Mesothelial cell of epicardium (in vitro differentiated cells): ENCODE measurements around the gene TES. TPM values are rescaled to one million over a fixed set of nuclear protein-coding genes. Genes with fewer than 3 reads are reported as not detected.

ENCODE experiments used
- DNase-seq, 2 experiments: peaks; one replicate each; pipeline ENCODE4 v3.0.0; 2021; ENCODE audit warnings: low spot score in 2 of 2; ENCODE audit not compliant: unreplicated experiment in 2 of 2
- H3K27ac Mint-ChIP-seq: 2 replicates; pipeline ENCODE4 v1.8.0; 2021; ENCODE audit warnings: mixed read lengths
- H3K27me3 Mint-ChIP-seq: 2 replicates; pipeline ENCODE4 v1.8.0; 2021; ENCODE audit warnings: low read depth, mixed read lengths
- H3K36me3 Mint-ChIP-seq: 2 replicates; pipeline ENCODE4 v1.8.0; 2021; ENCODE audit warnings: mixed read lengths
- H3K4me1 Mint-ChIP-seq: 2 replicates; pipeline ENCODE4 v1.8.0; 2021; ENCODE audit warnings: mixed read lengths
- H3K4me3 Mint-ChIP-seq: 2 replicates; pipeline ENCODE4 v1.8.0; 2021; ENCODE audit warnings: mild to moderate bottlenecking, moderate library complexity, mixed read lengths
- H3K9me3 Mint-ChIP-seq: 2 replicates; pipeline ENCODE4 v1.8.0; 2021; ENCODE audit warnings: mixed read lengths
- total RNA-seq: library from RNA; stranded (reverse); gene quantifications from 3 replicates; pipeline ENCODE4 v1.2.1, GENCODE V29; 2021
- TF ChIP-seq, protein P1 (sequence below): fragments of 200-600 bp; sonication (generic); IDR thresholded peaks from one replicate; pipeline ENCODE4 v1.5.0; 2021; ENCODE audit warnings: antibody characterized with exemption; ENCODE audit not compliant: unreplicated experiment

Gene TES
- total RNA-seq, 1 donor from 2014 or later = 131 TPM

DNA sequence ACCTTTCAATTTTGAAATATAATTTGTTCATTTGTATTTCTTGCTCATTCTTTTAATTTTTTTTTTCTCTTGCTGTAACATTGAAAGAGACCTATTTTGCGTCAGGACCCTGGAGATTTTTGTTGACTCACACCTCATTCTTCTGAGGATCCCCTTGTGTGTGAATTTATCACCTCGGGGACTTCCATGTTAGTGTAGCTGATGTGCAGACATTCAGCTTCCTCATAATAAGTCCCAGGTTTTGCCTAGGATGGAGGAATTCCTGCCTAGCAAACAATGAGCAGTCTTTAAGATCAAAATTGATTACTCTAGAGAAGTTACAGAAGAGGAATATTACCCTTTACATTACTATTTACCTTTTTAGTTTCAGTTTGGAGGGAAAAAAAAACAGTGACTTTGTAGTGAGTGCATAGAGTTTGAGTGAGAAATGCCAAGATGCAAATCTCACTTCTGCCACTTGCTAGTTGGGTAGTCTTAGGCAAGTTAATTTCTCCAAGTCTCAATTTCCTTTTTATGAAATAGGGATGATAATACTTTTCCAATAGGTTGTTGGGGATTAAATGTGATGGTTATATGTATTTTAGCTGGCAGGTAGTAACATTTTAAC is 14.3 kb downstream of the TES start:
- Mint-ChIP-seq H3K4me3 (no peak overlapping the region), H3K27me3 (no peaks in the 10 kb centered on the region), H3K36me3 (peaks cover 2% of the 10 kb centered on the region), H3K4me1 (peaks cover 66% of the 10 kb centered on the region), H3K9me3 (no peaks in the 10 kb centered on the region), H3K27ac (no peak overlapping the region)
- TF ChIP-seq, protein P1, sequence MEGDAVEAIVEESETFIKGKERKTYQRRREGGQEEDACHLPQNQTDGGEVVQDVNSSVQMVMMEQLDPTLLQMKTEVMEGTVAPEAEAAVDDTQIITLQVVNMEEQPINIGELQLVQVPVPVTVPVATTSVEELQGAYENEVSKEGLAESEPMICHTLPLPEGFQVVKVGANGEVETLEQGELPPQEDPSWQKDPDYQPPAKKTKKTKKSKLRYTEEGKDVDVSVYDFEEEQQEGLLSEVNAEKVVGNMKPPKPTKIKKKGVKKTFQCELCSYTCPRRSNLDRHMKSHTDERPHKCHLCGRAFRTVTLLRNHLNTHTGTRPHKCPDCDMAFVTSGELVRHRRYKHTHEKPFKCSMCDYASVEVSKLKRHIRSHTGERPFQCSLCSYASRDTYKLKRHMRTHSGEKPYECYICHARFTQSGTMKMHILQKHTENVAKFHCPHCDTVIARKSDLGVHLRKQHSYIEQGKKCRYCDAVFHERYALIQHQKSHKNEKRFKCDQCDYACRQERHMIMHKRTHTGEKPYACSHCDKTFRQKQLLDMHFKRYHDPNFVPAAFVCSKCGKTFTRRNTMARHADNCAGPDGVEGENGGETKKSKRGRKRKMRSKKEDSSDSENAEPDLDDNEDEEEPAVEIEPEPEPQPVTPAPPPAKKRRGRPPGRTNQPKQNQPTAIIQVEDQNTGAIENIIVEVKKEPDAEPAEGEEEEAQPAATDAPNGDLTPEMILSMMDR = no peak
- no peak for DNase-seq

DNA sequence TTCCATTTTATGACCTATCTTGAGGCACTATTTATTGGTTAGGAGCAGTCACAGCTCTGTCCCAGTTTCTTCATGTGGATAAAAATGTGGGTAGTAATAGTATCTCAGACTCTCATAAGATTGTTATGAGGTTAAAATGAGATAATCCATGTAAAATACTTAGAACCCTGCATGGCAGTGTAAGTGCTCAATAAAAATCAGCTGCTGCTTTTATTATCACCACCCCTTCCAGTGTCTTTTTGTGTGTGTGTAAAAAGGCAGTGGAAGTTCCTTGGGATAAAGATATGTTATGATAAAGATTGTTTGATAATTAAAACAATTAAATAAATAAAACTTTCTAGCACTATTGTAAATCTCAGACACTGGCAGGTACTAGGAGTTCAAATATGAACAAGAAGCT is 15.5 kb downstream of the TES start:
- Mint-ChIP-seq H3K4me1 (peaks cover 68% of the 10 kb centered on the region), H3K27me3 (no peaks in the 10 kb centered on the region), H3K36me3 (peaks cover 2% of the 10 kb centered on the region), H3K9me3 (no peaks in the 10 kb centered on the region), H3K27ac (peak overlapping the region; percentile 10), H3K4me3 (no peak overlapping the region)
- TF ChIP-seq, protein P1 = no peak
- DNase-seq = no peak

DNA sequence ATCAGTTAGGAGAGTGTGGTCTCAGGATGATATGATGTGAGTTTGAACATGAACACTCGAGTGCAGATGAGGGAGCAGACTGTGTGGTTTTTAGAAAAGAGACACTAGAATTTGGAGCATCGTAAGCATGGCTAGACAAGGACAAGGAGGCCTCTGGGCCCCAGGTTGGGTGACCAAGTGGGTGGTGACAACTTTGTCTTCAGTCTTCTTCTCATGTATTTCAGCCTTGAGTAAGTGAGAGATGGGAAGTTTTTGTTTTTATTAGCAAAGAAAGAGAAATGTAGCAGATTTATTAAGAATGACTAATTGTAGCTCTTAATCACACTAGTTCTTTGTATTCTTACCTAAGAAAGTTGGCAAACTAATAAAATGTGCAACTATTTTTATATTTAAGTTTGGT is 16.3 kb downstream of the TES start:
- H3K27me3 Mint-ChIP-seq = no peaks in the 10 kb centered on the region
- TF ChIP-seq, protein P1 = no peak
- peaks cover 67% of the 10 kb centered on the region for H3K4me1 Mint-ChIP-seq
- H3K4me3 Mint-ChIP-seq = no peak overlapping the region
- no peaks in the 10 kb centered on the region for H3K9me3 Mint-ChIP-seq
- H3K36me3 Mint-ChIP-seq = peaks cover 2% of the 10 kb centered on the region
- H3K27ac Mint-ChIP-seq = peak overlapping the region; percentile 10
- DNase-seq = no peak

DNA sequence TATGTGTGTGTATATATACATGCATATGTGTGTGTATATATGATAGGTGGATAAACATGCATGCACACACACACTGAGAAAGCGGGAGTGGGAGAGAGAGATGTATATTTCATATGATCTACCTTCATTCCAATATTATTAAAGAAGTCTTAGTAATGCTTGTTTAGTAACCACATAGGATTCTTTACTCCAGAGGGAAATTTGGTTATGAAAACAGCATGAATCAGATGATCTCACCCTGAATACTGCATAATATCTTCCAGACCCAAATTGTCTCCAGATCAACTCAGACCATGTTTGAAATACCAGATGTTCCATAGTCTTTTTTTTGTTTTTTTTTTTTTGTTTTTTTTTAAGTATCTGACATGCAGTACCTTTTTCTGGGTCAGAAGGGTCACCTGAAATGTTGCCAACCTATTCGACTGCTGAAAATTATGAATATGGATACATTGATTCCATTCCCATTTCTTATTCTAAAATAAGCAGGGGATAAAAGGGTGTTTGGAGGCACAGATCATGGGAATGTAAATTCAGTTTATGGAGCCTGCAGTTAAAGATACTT is 17.4 kb downstream of the TES start:
- DNase-seq = no peak
- TF ChIP-seq, protein P1 = no peak
- Mint-ChIP-seq H3K27me3 (no peaks in the 10 kb centered on the region), H3K4me1 (peaks cover 63% of the 10 kb centered on the region), H3K4me3 (no peak overlapping the region), H3K27ac (no peak overlapping the region), H3K9me3 (no peaks in the 10 kb centered on the region), H3K36me3 (peaks cover 2% of the 10 kb centered on the region)

DNA sequence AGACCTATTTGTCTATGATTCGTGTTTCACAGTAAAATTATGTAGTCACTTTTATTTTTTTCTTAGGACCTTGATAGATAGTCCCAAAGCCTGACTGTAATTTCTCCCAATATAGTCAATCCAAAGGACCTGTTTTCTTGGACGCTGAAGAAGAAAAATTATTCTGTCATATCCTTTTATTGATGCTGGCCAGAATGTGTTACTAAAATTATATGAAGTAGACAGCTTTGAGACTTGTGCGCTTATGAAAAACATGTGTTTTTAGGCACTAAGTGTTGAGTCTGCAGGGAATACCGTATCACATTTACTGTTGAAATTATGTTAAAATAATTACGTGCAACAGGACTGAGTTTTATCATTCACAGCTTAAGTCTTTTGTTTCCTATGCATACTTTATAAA is 17.9 kb downstream of the TES start:
- Mint-ChIP-seq H3K36me3 (peaks cover 2% of the 10 kb centered on the region), H3K4me3 (no peak overlapping the region), H3K4me1 (peaks cover 62% of the 10 kb centered on the region), H3K27ac (no peak overlapping the region), H3K27me3 (no peaks in the 10 kb centered on the region), H3K9me3 (no peaks in the 10 kb centered on the region)
- TF ChIP-seq, protein P1 = no peak
- DNase-seq = no peak
